OCI-LY7 (cell line): ENCODE measurements around the gene ZBTB49.

Experiments used
- CTCF ChIP-seq: fragments of 200-600 bp; sonication (generic); conservative IDR thresholded peaks from 2 replicates; pipeline ENCODE4 v1.5.1; 2014; ENCODE audit warnings: mild to moderate bottlenecking, antibody characterized with exemption, low read length, moderate library complexity, mixed read lengths
- EZH2phosphoT487 ChIP-seq: fragments of 200-600 bp; sonication (generic); IDR thresholded peaks from 2 replicates; pipeline ENCODE4 v1.6.1; 2018; ENCODE audit warnings: low read depth, borderline replicate concordance, mild to moderate bottlenecking, mixed run types, antibody characterized with exemption, low read length, moderate library complexity, mixed read lengths

- TF ChIP-seq CTCF, result no peak
- TF ChIP-seq EZH2phosphoT487, result no peak
Observed at GRCh38 chr4:4247696-4248028, 42.4 kb upstream of the ZBTB49 start.
